ENCODE results near the gene TBXA2R.

TBXA2R gene

DNA sequence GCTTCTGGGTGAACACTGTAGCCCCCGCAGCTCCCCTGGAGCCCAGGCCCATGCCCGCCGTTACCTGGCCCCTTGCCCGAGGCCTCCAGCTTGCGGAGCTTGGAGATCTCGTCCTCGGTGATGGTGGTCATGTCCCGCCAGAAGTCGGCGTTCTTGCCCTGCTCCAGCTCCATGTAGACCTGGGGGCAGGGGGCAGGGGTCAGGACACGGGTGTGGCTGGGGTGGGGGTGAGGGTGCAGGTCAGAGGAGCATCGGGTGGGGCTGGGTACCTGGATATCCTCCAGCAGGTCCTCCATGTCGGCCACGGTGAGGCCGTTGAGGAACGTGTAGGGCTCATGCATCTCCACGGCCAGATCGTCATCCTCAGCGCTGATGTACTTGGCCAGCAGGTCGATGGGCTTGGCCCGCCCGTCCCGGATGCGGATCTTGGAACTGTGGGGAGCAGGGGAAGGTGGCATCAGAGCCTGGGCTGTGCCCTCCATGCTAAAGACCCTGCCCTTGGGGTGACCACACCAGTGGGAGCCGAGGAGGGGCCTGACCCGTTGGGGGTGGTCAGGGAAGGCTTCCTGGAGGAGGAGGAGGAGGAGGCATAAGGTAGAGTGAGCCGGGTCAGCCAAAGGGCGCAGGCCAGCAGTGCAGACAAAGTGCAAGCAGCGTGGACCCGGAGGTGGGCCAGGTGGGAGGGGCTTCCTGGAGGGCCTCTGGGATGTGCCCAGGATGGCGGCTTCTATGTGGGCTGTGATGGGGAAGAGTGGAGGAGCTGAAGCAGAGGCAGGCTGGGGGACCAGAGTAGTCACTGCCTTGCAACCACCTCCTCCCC, 12.3 kb upstream of the TBXA2R start:
- no peak for DNase-seq

DNA sequence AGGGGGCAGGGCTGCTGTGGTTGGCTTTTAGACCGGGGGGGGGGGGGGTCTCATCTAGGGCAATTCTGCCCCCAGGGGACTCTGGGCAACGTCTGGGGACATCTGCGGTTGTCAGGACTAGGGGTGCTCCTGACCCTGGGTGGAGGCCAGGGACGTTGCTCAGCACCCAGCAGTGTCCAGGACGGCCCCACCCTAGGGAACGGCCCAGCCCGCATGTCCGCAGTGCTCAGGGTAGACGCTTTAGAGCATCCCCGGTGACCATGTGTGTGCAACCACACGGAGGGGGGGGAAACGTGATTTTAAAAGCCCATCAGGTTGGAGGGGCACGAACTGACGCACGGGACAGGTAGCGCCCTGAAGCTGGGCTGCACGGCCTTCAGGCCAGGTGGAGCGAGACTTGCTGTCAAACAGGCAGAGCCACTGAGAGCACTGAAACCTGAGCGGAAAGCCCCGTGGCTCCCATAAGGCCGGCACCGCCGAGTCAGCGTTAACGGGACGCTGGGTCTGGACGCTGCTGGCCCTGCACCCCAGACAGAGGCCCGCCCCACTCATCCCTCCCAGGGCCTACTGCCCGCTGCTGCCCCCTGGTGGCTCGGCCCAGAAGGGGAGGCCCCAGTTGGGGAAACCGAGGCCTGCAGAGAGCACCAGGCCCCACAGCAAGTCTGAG, 11.6 kb upstream of the TBXA2R start:
- no peak for DNase-seq

DNA sequence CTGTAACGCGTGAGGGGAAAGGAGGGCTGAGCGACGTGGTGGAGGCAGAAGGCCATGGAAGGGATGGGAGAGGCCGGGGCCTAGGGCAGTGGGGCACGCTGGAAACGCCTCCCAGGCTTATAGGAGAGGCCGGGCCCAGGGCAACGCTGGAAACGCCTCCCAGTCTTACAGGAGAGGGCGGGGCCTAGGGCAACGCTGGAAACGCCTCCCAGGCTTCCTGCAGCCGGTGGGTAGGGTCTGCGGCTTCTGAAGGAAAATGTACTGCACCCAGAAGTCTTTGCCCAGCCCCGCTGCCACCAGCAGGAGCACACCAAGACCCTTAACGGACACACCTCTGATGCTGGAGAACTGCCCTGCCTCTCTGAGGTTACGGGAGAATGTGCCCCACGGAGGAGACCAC, 10.8 kb upstream of the TBXA2R start:
- no peak for DNase-seq

DNA sequence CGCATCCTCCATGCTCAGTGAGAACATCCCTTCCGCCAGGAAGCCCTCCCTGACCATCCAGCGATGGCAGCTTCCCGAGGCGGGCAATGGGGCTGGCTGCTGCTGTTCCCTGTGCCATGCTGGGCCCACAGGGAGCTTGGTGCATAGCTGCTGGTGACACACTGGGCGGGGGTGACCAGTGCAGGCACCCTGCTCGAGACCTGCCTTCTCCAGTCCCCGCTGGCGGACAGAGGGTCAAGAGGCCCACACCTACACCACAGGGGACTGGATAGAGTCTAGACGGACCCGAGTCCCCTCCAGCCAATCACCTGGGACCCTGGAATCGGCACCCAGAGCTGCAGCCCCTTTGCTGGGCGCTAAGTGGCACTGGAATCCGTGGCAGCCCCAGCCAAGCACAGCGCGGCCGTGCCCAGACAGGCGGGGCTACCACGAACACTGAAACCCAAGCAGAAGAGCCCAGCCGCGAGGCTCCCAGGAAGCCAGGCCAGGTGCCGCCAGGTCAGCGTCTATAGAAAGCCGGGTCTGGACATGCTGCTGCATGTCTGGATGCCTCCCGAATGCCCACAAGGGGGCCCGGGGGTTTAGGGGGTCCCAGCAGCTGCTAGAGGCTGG, 9.0 kb upstream of the TBXA2R start:
- DNase-seq: no peak

DNA sequence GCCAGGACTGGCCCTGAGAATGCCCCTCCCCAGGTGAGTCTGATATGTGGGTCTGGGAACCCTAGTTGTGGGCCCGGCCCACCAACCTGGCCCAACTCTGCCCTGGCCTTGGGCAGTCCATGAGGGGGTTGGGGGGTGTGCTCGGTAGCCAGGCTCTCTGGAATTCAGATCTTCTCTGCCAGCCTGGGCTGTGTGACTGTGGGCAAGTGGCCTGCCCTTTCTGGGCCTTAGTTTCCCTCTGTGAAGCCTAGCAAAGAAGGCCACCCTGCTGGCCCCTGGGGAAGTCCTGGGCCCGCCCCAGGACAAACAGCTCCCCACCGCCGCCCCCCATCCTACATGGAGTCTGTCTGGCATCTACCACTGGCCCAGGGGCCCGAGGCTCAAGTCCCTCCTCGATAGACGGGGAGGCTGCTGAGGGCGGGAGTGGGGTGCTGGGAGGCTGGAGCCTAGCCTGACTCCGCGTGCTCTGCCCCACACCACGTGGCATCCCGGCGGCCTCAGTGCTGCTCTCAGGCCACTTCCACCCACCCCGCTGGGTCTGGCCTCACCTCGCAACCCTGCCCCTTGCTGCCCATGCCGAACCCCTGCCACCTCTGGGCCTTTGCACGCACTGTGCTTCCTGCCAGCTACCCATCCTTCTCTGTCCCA, 8.3 kb upstream of the TBXA2R start:
- DNase-seq: no peak

DNA sequence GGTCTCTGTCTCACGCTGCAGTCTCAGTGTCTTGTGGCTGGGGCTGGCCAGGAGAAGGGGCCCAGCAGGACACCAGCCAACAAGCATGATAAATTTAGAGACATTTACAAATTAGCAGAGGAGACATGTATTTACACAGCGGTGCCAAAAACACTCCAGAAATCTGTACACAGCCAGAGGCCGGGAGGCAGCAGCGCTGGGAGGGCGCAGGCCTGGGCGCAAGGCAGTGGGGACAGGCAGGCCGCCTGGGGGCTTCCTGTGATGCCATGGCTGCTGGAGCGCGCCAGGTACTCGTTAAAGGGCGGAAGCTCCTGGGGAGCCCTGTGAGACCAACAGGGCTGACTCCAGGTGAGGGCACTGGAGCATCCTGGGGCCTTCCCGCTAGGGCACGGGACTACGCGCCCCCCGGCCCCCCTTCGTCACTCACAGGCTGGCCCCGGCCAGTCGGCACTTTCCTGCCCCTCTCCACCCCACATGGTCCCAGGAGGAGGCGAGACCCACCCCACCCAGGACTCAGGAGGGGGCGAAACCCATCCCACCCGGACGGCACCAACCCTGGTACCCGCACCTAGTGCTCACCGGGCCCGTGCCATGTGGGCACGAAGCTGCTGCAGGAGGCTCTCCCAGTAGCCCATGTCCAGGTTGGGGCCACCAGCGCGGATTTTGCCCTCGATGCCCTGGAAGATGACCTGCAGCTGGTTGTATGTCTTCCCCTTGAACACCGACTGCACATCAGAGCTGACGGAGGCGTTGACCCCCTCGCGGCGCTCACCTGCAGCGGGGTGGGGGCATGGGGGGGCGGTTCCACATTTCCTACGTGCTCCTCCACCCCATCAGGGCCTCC, 7.4 kb upstream of the TBXA2R start:
- no peak for DNase-seq

DNA sequence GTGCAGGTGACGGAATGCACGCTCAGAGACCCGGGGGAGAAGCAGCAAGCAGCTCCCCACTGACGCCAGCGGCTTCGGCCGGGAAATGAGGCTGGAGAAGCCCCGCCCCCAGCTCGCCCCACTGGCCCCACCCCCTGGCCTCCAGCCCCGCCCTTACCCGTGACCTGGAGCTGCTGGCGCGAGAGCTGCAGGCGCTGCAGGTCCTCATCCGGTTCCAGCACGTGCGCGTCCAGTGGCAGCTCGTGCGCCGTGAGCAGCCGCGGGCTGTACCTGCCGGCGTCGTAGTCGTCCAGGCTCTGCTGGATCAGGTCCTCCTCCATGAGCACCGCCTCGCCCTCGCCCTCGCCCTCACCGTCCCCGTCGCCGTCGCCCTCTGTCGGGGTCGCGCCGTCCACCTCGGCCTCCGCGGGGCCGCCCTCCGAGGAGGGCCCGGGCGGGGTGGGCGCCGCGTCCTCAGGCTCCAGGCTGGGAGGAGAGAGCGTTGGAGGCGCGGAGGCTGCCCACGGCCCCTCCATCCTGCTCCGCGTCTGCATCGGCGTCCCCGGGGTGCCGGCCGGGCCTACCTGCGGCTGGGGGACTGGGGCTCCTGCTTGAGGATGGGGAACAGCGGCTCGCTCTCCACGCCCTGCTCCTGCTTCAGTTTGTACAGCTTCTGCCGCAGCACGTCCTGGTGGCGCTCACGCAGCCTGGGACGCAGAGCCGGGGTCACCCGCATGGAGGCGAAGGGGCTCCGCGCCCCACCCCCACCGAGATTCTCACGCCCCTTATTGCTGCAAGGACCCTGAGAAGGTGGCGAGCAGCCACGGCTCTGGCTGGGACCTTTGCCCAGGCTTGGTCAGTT, 6.4 kb upstream of the TBXA2R start:
- DNase-seq: no peak

DNA sequence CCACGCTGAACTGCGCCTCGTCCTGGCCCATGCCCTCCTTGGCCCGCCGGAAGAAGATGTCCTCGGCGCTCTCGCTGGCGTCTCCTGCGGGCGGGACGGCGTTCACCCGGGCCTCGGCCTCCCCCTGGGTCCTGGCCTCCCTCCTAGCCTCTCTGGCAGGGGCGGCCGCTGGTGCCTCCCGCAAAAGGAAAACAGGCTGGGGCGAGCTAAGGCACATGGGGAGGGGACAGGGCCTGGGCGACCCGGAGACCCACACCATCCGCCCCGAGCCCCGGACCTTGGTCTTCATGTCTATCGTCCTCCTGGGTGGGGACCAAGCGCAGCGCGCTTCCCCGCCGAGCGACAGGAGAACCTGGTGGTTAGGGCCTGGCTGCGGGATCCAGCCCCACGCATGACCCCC, 5.7 kb upstream of the TBXA2R start:
- no peak for DNase-seq

DNA sequence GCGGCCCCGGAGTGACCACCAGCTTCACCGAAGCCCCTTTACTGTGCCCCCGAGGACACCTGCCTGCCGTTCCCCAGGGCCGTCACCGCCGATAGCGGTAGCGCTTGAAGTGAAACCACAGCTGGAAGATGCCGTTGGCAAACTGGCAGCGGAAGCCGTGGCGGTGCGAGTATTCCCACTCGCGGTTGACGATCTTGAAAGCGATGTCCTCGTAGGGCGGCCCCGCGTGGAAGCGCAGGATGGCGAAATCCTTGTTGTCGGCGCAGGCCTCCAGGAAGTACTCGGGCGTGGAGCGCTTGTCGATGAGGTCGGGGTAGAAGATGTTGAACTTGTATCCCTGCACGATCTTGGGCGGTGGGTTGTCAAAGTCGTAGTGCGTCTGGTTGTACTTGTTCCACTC, 5.2 kb upstream of the TBXA2R start:
- DNase-seq: no peak

DNA sequence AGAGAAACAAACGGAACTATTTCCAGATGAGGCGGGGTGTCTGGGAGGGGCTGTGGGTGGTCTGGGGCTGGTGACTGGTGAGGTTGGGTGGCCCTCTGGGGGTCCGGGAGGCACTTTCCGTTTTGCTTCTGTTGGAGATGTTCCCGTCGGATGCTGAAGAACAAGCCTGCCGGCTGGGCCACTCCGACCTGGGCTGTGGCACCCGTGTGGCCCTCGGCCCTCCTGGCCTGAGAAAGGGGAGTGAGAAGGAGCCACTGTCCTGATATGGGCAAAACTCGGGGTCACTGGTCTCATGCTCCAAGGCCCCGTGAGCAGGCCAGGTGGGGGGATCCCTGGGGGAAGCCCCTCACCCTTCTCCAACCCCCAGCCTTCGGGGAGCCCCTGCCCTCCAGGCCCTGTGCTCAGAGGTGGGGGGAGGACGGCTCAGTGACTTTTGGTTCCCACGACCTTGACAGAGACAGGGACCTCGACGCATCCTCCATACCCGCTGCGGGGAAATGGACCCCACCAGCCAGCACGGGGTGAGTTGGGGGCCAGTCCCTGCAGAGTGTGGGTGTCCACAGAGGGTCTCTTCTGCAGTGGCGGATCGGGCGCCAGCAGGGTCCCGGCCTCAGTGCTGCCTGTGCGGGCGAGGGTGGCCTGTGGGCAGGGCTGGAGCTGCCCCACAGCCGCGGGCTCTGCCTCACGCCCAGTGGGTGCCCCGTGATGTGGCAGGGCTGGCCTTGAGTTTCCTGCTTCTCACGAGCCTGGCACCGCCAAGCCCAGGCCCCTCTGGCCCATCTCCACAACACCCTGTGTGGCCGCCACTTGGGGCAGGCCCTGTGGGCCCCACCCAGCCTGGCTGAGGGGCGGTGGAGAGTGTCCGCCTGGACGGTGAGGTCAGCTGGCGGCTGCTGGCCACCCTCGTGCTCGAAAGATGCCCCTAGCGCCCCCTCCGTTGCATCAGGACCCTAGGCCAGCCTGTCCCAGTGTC, 4.4 kb upstream of the TBXA2R start:
- DNase-seq: no peak

DNA sequence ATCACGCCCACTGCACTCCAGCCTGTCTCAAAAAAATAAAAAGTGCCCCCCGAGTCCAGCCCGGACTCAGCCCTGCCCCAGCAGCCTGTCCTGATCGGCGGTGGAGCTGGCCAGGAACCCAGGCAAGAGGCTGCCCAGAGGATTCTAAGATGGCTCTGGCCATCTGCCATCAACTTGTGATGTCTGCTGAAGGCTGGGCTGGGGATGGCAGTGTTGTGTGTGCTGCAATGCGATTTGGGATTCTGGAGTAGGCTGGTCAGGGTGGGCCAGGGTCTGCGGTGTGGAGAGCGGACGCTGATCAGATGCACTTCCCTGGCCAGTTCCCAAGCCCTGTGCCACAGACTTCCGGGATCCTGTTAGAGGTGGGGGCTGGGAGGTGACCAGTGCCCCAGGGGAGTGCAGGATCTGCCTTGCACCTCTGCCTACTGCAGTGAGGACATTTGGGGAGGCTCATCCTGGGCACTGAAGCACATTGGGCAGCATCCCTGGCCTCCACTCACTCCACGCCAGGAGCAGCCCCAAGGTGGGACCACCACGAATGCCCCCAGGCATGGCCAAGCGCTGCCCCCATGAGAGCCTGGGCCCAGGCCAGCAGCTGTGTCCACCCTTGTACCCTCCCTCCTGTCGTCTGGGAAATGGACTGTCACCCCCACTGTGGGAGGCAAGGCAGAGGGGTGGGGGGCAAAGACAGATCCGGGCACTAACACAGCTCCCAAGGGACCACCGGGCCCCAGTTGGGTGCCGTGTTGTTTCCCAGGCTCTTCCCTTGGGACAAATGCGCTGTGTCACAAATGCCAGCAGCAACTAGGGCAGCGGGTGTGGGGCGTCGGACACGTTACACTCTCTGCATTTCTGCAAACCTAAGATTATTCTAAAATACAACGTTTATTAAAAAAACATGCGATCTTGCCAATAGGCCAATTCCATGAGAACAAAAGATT, 3.4 kb upstream of the TBXA2R start:
- no peak for DNase-seq

DNA sequence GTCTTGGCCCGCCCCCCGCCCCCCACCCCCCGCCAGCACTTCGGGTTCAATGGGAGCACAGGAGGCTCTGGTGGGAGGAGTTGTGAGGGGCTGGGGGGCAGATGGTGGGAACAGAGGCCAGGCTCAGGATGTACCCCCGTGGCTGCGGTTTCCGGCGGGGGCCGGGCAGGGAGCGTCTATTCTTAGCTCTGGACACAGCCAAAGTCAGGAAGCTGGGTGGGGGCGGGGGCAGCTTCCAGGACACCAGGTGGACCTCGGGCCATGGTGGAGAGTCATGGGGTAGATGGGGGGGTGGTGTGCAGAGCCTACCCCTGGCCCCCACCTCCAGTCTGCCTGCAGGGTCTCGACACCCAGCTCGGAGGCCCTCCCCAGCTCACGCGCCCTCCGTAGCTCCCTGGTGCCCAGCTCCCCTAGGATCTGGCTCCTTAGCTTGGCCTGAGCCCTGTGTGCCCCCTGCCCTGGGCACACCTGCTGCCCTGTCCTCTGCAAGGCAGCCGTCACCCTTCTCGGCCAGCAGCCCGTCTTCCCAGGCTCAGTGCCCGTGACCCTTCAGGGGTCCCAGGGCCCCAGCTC, 2.2 kb upstream of the TBXA2R start:
- DNase-seq: no peak

DNA sequence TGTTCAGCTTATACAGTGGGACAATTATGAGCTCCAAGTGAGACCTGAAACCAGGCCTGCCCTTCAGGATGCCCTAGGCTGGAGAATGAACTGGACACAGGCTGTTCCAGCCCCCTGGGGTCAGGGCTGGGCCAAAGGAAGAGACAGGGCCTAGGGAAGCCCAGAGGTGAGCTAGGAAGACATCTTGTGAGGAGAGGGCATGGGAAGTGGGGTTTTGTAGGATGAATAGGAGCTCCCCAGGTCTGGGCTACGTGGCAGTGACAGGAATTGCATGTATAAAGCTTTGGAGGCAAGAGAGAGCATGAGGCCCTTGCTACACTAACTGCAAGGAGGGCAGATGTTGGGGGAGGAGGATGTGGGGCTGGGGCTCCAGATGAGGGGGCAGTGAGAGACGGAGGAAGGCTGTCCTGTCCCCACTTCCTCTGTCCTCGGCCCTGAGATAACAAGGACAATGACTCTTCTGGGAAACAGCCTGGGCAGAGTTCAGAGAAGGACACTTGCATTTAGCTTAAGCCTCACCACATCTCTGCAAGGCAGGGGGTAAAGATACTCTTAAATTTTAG, 1.5 kb upstream of the TBXA2R start:
- no peak for DNase-seq

DNA sequence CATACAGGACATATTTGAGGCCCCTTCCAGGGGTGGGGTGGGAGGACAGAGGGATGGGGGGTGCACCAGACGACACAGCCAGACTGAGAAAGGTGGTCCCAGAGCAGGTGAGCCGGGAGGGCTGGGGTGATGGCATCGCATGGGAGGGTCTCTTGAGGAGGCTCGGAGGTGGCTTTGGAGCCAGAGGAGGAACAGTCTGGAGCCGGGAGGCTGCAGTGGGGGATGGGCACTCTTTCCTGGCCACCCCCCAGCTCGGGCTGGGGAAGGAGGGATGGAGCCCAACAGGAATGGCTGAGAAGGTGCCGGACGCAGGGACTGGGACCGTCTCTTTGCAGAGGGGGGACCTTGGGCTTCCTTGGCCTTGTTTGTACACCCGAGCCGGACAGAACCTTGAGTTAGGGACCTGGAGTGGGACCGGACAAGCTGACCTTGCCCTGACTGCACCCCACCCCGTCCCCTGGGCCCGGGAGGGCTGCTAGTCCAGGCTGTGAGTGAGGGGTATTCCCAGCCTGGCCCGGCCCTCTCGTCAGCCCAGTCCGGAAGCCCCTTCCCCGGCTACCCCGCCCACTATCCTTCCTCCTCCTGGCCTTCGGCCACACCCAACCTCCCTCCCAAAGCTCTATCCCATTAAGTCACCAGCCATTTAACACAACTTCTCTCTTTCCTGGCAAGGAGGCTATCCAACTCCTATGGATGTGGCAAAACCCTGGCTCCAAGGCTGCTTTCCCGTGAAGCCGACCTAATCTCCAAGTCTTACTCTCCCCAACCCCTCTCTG, 816 bp upstream of the TBXA2R start:
- DNase-seq: no peak

DNA sequence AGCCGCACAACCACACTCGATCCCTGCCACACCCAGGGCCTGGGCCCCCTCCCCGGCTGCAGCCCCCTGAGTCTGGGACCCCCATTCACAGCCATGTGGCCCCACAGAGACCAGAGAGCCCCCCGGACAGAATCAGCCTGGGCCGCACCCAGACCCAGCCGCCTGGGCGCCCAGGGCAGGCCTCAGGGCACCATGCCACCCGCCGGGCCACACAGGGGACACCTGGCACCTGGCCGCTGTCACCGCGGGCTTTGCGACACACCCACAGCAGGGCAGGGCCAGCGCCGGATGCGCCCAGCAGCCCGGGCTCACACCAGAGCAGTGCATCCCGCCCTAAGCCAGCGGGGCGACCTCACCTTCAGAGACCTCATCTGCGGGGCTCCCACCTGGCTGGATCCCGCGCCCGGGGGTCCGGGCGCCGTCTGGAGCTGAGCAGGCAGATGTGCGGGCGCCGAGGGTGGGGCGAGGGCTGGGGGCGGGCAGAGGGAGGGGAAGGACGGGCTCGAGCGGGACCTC, 443 bp downstream of the TBXA2R start:
- peak; percentile 64 for DNase-seq

DNA sequence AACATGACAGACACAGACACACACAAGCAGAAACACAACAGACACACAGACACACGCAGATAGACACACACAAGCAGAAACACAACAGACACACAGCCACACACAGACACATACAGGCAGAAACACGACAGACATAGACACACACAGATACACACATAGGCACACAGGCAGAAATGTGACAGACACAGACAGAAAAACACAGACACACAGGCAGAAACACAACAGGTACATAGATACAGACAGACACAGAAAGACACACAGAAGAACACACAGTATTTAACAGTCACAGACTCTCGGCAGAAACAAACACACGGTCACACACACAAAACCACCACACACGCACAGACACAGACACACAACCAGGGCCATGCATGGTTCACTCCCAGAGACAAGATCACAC, 905 bp downstream of the TBXA2R start:
- no peak for DNase-seq

DNA sequence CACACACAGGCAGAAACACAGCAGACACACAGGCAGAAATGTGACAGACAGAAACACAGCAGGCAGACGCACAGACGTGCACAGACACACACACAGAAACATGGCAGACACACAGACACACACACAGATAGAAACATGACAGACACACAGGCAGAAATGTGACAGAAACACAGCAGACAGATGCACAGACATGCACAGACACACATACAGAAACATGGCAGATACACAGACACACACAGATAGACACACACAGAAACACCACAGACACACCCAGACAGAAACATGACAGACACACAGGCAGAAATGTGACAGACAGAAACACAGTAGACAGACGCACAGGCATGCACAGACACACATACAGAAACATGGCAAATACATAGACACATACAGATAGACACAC, 1.3 kb downstream of the TBXA2R start:
- no peak for DNase-seq

DNA sequence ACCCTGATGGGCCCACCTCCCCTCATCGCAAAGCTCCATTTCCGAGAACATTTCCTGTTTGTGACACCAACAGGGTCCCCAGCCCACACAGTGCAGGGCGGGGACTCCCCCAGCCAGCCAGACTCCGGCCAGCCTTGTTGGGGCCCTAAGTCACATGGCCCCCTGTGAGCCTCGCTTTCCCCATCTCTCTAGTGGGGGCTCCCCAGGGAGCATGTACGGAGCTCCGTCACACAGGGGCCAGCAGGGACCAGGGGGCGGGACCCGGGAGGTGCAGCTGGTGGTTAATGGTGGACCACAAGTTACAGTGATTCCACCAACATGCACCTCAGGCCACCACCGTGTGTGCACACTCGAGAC, 1.7 kb downstream of the TBXA2R start:
- DNase-seq: no peak

Measured in NCI-H2029 (cell line).